ENCODE data around the gene TMOD2.

The TMOD2 gene

DNA sequence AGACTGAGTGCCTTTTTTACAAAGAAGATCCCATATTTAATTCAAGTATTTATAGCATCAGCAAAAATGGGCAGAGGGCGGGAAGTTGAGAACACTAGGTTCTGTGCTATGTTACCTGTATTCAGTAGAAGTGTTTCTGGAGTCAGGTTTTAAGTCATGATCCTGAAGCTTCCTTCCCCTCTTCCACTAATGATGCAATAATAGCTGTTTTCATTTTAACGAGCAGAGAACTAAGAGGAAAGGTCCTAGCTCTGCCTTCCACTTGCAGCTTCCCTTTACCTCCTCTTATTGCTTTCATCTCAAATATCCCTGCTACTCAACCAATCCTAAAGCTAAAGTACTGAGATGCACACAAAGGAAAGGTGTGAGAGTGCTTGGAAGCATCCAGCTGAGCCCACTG is 61.2 kb downstream of the TMOD2 start:
- DNase-seq (ENCODE audit: extremely low read depth in 1 of 2, low read depth in 1 of 2) = no peak

DNA sequence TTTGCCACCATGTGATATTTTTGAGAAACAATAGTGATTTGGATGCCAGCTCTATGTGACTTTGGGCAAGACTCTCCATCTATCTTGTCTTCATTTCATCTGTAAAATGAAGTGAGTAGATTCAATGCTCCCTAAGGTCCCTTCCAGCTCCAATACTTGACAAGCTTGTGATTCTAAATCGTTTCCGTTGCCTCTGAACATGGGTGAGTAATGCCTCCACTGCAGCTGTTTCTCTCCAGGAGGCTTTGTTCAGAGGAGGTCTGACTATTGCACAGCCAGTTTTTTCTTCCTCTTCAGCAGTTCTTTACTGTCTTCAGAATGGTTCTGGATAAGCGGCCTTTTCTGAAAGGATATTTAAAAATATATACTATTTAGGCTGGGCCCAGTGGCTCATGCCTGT is 63.2 kb downstream of the TMOD2 start:
- DNase-seq (ENCODE audit: extremely low read depth in 1 of 2, low read depth in 1 of 2) = no peak

DNA sequence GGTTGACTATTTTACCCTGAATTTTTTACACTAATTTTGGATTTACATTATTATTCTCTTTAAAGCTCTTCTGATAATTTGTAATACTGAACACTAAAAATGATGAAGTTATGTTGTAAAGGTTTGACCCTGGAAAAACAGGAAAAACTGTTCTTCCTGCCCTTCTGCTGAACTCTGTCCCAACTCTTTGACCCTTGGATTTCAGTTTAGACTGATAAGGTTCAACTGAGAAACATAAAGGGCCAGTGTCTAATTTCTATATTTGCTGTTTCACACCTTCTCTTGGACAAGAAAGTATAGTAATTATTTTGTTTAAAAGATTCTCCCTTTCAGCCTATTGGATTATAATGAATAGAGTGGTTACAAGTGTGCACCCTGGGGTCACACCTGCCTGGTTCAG is 65.2 kb downstream of the TMOD2 start:
- DNase-seq (ENCODE audit: extremely low read depth in 1 of 2, low read depth in 1 of 2) = no peak

DNA sequence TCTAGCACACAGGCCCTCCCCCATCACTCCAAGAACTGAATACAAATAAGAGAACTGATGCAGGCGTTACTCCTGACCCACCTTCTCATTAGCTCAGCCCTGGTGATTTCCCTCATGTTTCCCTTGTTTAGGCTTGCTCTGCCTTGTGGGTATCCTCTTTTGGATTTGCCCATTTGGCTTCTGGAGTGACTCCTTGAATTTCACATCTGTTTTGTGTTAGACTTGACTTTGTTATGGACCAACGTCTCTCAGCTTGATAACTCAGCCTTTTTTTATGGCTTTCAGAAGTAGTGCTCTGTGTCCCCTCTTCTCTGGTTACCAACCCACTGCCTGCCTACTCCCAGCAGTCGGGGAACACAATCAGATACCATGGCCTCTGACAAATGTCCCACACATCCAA is 66.8 kb downstream of the TMOD2 start:
- DNase-seq (ENCODE audit: extremely low read depth in 1 of 2, low read depth in 1 of 2) = no peak

DNA sequence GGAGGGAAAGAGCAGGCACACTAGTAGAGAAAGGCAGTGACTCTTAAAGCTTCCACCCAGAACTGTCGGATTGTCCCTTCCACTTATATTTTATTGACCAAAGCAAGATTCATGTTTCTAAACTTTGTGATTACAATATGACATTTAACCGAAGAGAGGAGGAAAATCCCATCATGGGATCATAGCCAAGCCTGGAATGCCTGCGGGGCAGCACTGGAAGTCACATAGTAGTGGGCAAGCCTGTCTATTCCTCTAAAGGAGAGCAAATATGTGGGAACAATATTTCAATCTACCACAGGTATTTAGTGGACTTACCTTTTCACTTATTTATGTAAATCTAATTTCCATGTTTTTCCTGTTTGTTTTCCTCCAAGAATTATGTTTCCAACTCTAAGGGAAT is 74.3 kb downstream of the TMOD2 start:
- DNase-seq (ENCODE audit: extremely low read depth in 1 of 2, low read depth in 1 of 2) = no peak

DNA sequence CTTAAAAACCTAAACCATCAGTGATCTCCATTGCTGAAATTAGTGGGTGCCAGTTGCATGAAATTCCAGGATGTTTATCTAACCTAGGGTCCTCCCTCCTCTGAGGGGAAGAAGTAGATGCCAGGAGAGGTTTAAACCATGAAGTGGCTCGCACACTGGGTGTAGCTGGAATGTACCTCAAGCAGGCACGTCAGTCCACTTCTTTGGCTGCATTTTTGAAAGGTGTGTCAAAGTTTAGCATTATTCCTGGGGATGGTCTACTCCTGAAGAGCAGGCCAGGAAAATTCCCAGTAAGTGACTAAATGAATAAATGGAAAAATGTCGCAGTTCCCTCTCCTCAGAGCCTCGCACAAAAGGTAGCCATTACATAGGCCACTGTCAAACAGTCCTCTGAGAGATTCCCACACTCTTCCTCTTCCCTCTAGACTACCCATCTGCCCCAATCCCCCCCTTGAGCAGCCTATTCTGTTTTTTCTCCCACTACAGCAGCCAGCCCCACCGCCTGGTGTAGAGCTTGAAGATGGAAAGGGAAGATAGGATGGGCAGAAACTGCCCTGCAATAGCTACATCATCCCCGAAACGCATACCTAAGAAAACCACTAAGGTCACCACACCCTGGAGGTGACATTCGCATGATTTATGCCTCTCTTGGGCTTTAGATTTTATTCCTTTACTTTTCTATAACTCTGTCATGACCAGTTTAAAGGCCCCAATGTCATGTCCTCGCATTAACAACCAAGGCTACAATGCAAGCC is 77.4 kb downstream of the TMOD2 start:
- no peak for DNase-seq (ENCODE audit: extremely low read depth in 1 of 2, low read depth in 1 of 2)

DNA sequence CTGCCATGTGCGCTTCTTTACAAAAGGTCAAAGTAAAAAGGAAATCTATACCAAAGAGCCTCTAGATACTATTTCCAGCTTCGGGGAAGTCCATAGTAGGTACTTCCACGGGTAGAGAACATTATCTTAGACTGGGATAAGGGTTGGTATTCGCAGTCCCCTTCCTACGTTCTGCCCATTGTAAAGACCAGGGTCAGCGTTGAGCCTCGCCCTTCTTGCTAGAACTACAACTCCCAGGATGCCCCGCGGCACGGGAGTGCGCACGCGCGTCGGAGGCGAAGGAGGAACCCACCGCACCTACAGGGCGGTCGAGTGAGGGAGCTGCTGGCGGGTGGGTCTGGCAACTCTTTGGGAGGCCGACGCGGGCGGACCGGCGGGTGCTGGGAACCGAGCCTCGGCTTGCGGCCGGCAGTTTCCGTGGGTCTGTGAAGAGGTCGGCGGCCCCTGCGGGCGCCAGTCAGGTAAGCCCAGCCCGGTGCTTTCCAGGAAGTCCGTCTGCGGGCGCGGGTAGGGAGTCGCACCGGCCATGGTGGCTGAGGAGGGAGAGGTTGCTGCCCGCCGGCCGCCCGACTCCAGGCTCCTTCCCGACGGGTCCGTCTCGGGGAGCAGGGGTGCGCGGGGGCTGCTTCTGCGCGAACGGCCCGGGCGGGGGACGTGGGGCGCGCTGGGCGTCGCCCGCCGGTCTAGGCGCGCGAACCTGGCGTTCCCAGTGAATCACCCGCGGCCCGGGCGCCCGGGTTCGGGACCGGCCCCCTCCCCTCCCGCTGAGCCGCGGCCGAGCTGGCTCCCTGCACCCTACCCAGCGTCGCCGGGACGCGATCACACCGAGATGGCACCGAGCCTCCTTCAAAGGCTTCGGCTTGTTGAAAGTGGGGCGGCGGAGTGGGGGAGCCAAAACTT is 78.2 kb downstream of the TMOD2 start, which contains the start of gene TMOD3:
Gene TMOD3, plus strand, starts transcription at position 278 of the 900 bp plus-strand sequence. CDS start 33,232 bp downstream, outside the sequence.
- DNase-seq (ENCODE audit: extremely low read depth in 1 of 2, low read depth in 1 of 2) = peak; percentile 75 to 87

DNA sequence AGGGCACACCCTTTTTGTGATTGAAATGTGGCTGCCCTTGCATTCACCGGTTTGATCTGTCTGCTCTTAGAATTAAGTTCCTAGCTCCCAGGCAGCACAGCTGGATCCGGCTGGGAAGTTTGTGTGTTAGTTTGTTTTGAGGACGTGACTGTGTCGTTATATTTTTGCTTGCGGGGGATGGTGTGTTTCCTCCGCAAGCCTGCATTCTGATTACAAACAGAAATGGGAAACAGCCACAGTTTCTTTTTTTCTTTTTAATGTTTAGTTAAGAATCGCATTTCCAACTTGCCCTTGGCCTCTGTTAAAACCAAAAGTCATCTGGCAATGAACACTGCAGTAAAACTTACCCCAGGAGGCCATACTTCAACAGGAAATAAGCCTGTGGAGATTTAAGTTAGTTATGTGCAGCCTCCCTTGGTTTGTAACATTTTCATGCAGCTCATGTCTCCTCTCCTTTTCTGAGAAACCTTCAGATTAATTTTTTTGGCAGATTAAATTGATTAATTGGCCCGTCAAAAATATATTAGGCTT is 78.9 kb downstream of the TMOD2 start:
- no peak for DNase-seq (ENCODE audit: extremely low read depth in 1 of 2, low read depth in 1 of 2)

DNA sequence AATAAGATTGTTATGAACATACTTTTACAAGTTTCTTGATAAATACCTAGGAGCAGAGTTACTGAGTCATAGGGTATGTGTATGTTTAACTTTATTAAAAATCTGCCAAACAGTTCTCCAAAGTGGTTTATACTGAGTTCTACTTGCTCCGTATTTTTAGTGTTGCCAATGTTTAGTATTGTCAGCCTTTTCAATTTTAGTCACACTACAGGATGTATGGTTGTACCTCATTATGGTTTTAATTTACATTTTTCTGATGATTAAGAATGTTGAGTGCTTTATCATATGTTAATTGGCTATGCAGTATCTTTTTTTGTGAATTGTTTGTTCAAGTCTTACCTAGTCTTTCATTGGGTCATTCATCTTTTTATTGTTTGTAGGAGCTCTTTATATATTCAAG is 82.4 kb downstream of the TMOD2 start:
- no peak for DNase-seq (ENCODE audit: extremely low read depth in 1 of 2, low read depth in 1 of 2)

DNA sequence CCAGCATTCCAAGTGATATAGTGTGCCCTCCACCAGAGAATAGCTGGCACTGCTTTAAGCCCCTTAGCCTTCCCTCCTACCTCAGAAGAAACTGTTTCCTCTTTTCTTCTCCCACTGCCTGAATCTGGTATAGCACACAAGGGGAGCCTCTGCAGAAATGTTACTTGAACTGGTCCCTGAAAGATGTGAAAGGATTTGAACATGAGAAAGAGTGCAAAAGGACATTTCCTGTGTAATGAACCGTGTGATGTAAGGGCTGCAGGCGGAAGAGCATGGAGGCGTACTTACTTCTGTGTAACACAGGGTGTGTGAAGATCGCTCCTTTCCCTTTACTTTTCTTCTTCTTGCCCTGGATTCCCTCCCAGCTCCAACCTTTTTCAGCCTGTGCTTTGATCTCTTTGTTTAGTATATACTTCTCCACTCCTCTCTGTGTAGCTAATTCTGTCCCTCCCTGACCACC is 86.4 kb downstream of the TMOD2 start:
- no peak for DNase-seq (ENCODE audit: extremely low read depth in 1 of 2, low read depth in 1 of 2)

DNA sequence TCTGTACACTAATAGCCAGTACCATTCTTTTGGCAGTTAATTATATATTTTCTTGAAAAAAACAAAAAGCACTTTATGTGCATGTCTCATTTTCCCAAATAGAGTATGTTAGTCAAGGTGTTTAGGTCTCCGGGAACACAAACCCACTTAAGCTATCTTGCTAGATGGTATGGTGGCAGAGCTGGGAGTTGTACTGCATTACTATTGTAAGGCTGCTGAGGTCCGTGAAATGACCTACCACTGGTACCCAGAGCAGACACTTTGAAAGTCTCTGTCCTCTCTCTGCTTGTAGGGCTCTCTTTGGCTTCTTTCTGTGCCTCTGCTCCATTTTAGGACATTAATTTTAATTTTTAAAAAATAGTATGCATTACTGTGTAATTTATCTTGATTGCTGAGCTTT is 86.9 kb downstream of the TMOD2 start:
- no peak for DNase-seq (ENCODE audit: extremely low read depth in 1 of 2, low read depth in 1 of 2)

DNA sequence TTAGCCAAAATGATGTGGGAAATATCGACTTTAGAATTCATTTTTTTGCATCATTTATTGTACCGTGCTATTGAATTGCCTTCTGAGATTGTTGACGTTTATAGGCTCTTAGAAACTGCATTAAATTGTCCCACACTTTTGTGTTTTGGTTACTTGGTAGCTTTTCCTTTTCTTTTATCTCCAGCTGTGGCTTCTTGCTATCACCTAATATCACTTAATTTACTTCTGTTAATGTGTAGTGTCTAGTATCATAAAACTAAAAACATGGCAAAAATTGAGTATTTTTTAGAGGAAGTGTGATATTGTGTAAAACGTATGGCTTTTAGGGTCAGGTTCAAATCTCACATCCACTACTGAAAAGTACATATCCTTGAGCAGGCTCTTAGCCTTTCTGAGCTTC is 89.3 kb downstream of the TMOD2 start:
- no peak for DNase-seq (ENCODE audit: extremely low read depth in 1 of 2, low read depth in 1 of 2)

DNA sequence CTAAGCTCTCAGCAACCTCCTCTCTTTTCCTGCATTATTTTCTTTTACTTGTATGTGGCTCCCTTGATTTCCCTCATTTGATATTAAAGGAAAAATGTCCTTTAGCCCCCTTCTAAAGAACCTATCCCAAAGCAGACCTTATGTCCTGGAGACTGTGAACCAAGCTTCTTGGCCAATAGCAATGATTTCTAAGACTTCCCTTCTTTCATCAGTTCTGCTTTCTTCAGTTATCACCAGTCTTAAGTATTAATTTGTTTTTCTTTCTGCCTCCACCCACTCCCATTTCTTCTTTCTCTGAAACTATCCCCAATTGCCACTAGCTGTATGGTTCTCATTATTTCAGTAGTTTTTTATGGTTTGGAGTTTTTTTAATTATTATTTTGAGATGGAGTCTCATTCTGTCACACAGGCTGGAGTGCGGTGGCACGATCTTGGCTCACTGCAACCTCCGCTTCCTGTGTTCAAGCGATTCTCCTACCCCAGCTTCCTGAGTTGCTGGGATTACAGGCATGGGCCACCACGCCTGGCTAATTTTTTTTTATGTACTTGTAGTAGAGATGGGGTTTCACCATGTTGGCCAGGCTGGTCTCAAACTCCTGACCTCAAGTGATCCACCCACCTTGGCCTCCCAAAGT is 90.1 kb downstream of the TMOD2 start:
- DNase-seq (ENCODE audit: extremely low read depth in 1 of 2, low read depth in 1 of 2) = no peak

DNA sequence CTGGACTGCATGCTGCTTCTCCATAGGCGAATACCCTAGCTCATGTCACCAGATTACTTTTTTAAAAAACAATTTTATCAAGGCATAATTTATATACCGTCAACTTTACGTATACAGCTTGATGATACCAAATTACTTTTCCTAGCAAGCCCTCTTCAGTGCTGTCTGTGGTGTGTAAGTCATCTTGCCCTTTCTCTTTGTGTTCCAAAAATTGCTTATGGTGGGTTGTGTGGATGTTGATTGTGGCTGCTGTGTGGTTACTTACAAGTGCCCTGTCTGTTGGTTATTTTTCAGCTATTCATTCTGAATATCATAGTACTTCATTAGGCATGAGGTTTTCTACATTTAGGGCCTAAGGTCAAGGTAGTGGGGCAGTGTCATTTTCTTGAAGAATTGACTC is 90.9 kb downstream of the TMOD2 start:
- no peak for DNase-seq (ENCODE audit: extremely low read depth in 1 of 2, low read depth in 1 of 2)

DNA sequence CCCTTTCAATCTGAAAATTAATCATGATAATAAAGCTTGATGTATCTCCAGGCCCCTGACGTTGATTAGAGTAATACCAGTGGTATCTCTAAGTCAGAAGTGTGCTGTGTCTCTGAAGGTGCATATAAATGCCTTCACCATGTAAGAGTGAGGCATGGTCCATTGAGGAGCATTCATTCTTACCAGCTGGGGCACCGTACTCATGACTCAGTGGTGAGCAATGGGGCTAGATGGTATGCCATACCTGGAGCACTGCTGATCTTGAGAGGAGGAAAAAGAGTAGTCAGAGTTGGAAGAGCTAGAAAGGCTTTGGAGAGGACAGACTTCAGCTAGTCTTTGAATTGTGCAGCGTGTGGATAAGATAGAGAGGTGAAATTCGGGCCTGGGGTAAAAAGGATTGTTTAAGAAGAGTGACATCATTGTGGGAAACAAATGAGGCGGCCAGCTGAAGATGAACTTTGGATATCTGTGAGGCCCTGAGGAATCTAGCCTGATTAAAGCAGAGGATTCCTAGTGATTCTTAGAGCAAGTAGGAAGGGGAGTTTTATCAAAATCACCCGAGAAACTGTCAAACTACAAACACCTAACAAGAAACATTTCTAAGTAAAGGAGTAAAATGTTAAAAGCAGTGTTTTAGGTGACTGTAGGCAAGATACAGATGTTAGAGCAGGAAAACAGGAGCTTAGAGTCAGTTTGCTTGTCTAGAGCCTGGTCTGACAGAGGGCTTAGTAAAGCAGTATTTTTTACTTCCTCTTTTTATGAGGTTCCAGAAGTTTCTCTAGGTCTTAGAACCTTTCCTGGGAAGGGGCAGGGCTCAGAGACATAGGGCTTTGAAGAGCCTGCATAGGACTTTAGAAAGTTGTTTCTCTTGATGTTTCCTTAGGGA is 91.7 kb downstream of the TMOD2 start:
- no peak for DNase-seq (ENCODE audit: extremely low read depth in 1 of 2, low read depth in 1 of 2)

DNA sequence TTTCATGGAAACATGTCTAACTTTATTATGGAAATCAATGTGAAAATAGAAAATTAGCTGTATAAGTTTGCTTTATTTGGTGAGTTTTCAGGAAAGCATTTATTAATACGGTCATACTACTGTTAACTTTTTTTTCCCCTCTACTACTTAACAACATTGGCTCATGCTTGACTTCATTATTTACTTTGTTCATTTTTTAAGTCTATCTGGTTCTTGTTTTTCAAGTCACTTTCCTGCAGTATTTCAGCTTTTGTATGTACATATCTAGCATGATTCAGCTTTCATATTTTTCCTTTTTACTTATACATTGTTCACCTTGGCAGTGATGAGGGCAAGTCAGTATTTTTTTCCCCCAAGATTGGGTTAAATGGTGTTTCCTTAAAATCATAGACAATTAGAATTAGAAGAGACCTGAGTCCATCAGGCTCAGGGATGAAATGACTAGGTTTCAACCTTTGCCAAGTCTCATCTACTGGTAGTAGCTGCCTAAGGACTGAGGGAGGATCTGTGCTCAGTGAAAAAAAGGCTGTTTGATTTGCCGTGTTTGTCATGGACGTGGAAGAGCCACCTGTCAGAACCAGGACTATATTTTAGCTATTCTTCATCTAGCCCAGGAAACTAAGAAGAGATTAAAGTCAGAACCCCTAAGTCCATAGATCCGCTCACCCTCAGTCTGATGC is 93.5 kb downstream of the TMOD2 start:
- DNase-seq (ENCODE audit: extremely low read depth in 1 of 2, low read depth in 1 of 2) = no peak

DNA sequence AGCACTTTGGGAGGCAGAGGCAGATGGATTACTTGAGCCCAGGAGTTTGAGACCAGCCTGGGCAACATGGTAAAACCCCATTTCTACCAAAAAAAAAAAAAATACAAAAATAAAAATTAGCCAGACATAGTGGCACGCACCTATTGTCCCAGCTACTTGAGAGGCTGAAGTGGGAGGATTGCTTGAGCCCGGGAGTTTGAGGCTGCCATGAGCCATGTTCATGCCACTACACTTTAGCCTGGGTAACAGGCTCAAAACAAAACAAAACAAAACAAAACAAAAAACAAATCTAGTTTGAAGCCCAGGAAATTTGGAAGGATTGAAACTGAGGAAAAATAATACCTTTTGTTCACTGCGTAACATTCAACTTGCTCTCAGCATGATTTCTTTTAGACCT is 94.7 kb downstream of the TMOD2 start:
- no peak for DNase-seq (ENCODE audit: extremely low read depth in 1 of 2, low read depth in 1 of 2)

DNA sequence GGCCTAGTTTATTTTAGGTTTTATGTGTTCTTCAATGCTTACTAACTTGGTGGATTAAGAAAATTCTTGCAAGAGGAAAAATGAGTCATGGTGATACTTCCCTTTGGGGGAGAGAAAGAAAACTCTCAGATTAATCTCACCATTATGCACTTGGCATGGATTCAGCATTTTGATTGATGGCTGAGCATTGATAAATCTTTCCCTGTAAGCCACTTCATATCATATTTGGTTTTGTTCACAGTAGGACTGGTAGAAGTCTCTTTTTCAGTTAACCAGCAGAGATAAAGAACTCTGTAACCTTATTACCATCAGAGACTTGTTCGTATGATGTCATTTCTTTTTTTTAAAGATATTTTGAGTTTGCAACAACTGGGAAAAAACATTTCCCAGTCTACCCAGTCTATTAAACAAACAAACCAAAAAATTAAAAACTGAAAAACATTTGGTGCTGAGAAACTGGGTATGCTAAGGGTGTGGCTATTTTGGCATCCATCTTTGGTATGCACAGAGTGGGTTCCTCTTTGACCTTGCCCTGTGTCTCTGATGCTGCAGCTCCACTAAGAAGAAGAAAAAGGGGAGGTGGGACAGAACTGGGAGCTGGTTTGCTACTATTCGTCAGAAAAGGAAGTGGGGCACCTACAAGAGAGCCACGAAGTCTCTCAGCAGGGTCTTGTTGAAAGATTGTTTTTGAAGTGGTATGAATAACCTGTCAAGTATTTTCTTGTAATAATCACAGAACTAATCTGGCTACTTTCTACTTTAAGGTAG is 95.2 kb downstream of the TMOD2 start:
- DNase-seq (ENCODE audit: extremely low read depth in 1 of 2, low read depth in 1 of 2) = no peak

DNA sequence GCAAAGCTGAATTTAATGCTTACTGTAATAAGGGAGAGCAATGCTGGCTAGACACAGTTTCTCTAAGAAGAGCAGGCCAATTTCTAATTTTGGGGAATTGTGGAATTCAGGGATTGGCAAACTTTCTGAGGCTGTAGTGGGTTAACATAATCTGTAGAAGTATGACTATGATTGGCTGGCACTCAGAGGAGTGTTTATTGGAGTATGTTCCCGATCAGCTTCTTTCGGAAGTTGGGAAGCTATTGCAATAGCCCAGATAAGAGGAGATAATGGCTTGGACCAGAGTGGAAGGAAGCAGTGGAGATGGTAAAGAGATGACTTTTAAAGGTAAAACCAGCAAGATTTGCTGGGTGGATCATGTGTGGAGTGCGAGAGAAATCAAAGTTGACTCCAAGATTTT is 97.4 kb downstream of the TMOD2 start:
- DNase-seq (ENCODE audit: extremely low read depth in 1 of 2, low read depth in 1 of 2) = no peak
